ENCODE results near the gene RSAD1. TPM values are rescaled to one million over a fixed set of nuclear protein-coding genes. Genes with fewer than 3 reads are reported as not detected.

The RSAD1 gene
- total RNA-seq, result 27.0 and 28.2 TPM in 2 replicates

- peak; percentile 51 for DNase-seq (ENCODE audit: low read depth, low spot score)
Measured at GRCh38 chr17:50478391-50479381, at the start of gene RSAD1. TSS of gene RSAD1 (plus strand) at chr17:50478860. CDS start at chr17:50478885, 25 bp downstream.

- no peak for DNase-seq (ENCODE audit: low read depth, low spot score)
Measured at GRCh38 chr17:50429793-50430192, 48.9 kb upstream of the RSAD1 start.

GRCh38 chr17:50430821-50431618 lies 47.6 kb upstream of the RSAD1 start:
- no peak for DNase-seq (ENCODE audit: low read depth, low spot score)

GRCh38 chr17:50432125-50432762 lies 46.4 kb upstream of the RSAD1 start:
- no peak for DNase-seq (ENCODE audit: low read depth, low spot score)

DNA sequence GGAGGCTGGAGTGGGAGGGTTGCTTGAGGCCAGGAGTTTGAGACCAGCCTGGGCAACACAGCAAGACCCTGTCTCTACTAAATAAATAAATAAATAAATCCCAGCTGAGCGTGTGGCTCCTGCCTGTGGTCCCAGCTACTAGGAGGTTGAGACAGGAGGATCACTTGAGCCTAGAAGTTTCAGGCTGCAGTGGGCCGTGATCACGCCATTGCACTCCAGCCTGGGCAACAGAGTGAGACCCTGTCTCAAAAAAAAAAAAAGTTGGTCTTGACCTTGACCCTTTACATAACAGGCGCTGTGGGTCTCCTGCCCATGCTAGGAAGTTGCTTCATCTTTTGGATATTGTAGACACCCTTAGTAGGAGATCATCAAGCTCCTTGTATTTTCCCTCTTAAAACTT lies 41.3 kb upstream of the RSAD1 start:
- no peak for DNase-seq (ENCODE audit: low read depth, low spot score)

- no peak for DNase-seq (ENCODE audit: low read depth, low spot score)
Measured at GRCh38 chr17:50439008-50439407, 39.7 kb upstream of the RSAD1 start.

GRCh38 chr17:50440172-50440837 lies 38.4 kb upstream of the RSAD1 start:
- no peak for DNase-seq (ENCODE audit: low read depth, low spot score)

DNA sequence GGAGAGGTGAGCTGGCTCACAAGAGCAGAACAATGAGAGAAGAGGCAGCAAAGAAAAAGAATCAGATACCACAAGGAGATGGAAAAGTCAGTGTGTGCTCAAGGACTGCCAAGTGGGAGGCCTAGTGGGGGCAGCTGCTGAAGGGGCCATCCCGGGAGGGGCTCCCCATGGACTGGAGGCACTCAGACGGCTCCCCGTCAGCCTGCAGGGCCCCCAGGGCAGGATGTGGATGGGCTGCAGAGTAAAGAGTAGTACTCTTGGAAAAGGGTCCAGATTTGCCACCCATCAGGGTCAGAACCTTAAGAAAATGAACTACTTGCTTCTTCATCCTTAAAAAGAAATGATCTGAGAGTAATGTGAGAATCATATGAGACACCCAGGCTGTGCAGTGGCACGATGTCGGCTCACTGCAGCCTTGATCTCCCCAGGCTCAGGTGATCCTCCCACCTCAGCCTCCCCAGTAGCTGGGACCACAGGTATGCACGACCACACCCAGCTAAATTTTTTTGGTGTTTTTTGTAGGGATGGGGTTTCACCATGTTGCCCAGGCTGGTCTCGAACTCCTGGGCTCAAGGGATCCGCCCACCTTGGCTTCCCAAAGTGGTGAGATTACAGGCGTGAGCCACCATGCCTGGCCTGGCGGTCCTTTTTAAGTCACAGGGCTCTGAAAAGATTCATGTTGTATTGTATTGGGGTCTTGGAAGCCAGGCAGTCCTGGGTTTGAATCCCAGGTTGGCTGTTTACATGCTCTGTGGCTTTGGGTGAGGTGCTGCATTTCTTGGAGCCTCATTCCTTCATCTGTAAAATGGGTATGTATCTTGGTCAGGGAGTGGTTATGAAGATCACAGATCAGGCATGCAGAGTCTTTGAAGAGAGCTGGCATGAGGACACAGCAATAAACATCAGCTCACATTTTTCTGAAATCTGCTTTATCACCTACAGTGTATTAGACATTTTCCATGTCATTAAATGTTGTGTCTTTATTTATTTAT lies 37.5 kb upstream of the RSAD1 start:
- no peak for DNase-seq (ENCODE audit: low read depth, low spot score)

- DNase-seq (ENCODE audit: low read depth, low spot score), result no peak
Measured at GRCh38 chr17:50443505-50443974, 35.1 kb upstream of the RSAD1 start.

- no peak for DNase-seq (ENCODE audit: low read depth, low spot score)
Measured at GRCh38 chr17:50444841-50445715, 33.6 kb upstream of the RSAD1 start.

DNA sequence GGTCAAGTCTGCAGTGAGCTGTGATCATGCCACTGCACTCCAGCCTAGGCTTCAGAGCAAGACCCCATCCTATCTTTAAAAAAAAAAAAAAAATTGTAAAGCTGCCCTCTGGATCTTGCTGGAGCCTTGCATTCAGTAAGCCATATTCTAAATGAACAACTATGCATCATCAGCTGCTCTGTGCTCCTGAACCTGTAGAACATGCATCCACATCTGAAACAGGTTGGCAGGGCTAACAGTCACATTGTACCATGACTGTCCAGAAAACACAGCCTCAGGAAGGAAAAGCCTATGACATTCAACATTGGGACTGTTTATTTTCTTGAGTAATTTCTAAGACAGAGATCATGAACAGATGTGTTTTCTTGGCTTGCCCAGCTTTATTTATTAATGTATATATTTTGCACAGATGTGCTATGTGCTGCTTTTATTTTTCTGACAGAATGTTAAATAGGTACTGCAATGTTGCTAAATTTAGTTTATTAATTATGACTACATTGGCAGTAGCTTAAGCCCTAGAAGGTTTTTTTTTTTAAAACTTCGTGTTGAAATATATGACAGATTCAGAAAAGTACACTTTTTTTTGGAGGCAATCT lies 32.8 kb upstream of the RSAD1 start:
- no peak for DNase-seq (ENCODE audit: low read depth, low spot score)

GRCh38 chr17:50447870-50448595 lies 30.6 kb upstream of the RSAD1 start:
- no peak for DNase-seq (ENCODE audit: low read depth, low spot score)

DNA sequence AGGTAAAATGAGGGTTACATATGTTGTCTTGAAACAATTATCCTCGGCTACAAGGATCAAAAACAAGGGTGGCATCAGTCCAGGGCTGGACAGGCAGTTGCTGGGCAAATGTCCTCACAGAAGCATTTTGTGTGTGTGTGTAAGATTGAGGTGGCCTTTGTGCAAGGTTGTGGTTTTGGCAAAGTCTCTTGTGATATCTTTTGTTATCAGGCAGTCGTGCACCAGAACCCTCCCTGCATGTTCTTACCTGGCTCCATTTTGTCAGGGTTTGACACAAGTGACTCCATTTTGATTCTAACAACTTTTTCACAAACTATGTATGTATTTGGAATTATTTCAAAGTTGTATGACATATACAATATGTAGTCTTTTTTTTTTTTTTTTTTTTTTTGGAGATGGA lies 30.0 kb upstream of the RSAD1 start:
- DNase-seq (ENCODE audit: low read depth, low spot score), result no peak

DNA sequence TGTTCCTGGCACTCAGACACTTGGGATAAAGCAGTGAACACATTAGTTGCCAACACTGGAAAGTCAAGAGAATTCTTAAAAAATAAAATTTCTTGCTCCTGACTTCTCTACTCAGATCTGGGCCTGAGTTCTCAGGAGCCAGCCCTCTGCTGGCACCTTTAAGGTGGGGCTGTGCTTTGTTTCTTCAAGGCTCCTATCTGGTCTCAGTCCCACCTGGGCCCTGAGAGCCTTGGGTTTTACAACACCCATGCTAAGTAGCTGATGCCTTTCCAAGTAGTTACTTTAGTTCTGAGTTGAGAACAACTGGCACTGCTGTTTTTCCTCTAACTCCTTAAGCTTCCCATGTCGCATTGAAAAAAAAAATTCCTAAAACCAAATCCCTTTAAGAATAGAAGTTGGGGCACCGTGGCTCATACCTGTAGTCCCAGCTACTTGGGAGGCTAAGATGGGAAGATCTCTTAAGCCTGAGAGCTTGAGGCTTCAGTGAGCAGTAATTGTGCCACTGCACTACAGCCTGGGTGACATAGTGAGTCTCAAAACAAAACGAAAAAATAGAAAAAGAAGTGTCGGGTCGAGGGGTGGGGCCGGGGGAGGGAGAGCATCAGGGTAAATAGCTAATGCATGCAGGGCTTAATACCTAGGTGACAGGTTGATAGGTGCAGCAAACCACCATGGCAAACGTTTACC lies 26.6 kb upstream of the RSAD1 start:
- no peak for DNase-seq (ENCODE audit: low read depth, low spot score)

- DNase-seq (ENCODE audit: low read depth, low spot score), result no peak
Measured at GRCh38 chr17:50452630-50453300, 25.9 kb upstream of the RSAD1 start.

DNA sequence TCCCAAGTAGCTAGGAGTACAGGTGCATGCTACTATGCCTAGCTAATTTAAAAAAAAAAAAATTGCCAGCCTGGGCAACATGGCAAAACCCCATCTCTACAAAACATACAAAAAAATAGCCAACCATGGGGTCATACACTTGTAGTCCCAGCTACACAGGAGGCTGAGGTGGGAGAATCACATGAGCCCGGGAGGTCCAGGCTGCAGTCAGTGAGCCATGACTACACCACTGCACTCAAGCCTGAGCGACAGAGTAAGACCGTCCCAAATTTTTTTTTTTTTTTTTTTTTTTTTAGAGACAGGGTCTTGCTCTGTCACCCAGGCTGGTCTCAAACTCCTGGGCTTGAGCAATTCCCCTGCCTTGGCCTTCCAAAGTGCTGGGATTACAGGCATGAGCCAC lies 24.8 kb upstream of the RSAD1 start:
- DNase-seq (ENCODE audit: low read depth, low spot score), result no peak

GRCh38 chr17:50457621-50458020 lies 21.0 kb upstream of the RSAD1 start:
- DNase-seq (ENCODE audit: low read depth, low spot score), result no peak
